Measurements from ENCODE around the gene SLC7A10. TPM values are rescaled to one million over a fixed set of nuclear protein-coding genes. Genes with fewer than 3 reads are reported as not detected.

Gene SLC7A10
- total RNA-seq, 4 donors from 2014 or later: not detected

DNA sequence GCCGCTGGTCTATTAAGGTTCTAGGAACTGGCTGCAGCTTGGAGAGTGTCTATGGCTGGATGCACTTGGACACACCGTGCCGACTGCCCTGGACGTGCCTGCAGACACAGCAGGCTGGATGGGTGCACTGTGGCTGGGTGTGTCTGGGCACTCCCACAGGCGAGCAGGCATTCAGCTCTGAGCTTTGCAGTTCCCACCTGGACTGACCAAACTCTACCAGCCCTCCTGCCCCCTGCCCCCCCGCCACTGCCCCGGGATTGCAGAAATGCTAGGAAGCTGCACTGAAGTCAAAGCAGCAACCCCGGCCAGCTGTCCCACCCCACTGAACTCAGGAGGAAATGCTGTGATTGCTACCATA is 38.5 kb downstream of the SLC7A10 start:
- no peaks in the 10 kb centered on the region for H3K27me3 ChIP-seq
- no peaks in the 10 kb centered on the region for H3K9me3 ChIP-seq
- in situ Hi-C loops (cut with MboI; ENCODE audit: low sequenced_read_pairs in 4 of 4) (loop anchor here in 1 of 4 donors (5.0 kb wide), 1 partner anchor 45 kb away; no protein-coding TSS in a partner anchor), intact Hi-C loops (cut with DNase I; ENCODE audit: low total_unique reads) (no loop called here)
- no peak for ATAC-seq
- H3K36me3 ChIP-seq: no peaks in the 10 kb centered on the region
- peaks cover 0 to 3% of the 10 kb centered on the region in 2 donors for H3K4me1 ChIP-seq
- TF ChIP-seq POLR2A (IDR thresholded peaks at IDR 0.05): no peak
- TF ChIP-seq, protein P1, sequence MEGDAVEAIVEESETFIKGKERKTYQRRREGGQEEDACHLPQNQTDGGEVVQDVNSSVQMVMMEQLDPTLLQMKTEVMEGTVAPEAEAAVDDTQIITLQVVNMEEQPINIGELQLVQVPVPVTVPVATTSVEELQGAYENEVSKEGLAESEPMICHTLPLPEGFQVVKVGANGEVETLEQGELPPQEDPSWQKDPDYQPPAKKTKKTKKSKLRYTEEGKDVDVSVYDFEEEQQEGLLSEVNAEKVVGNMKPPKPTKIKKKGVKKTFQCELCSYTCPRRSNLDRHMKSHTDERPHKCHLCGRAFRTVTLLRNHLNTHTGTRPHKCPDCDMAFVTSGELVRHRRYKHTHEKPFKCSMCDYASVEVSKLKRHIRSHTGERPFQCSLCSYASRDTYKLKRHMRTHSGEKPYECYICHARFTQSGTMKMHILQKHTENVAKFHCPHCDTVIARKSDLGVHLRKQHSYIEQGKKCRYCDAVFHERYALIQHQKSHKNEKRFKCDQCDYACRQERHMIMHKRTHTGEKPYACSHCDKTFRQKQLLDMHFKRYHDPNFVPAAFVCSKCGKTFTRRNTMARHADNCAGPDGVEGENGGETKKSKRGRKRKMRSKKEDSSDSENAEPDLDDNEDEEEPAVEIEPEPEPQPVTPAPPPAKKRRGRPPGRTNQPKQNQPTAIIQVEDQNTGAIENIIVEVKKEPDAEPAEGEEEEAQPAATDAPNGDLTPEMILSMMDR (IDR thresholded peaks at IDR 0.05 in 4 of 5, conservative IDR thresholded peaks at IDR 0.05 in 1 of 5): no peak
- no peak for DNase-seq
- no peak overlapping the region for H3K4me3 ChIP-seq
- H3K27ac ChIP-seq: no peak overlapping the region

DNA sequence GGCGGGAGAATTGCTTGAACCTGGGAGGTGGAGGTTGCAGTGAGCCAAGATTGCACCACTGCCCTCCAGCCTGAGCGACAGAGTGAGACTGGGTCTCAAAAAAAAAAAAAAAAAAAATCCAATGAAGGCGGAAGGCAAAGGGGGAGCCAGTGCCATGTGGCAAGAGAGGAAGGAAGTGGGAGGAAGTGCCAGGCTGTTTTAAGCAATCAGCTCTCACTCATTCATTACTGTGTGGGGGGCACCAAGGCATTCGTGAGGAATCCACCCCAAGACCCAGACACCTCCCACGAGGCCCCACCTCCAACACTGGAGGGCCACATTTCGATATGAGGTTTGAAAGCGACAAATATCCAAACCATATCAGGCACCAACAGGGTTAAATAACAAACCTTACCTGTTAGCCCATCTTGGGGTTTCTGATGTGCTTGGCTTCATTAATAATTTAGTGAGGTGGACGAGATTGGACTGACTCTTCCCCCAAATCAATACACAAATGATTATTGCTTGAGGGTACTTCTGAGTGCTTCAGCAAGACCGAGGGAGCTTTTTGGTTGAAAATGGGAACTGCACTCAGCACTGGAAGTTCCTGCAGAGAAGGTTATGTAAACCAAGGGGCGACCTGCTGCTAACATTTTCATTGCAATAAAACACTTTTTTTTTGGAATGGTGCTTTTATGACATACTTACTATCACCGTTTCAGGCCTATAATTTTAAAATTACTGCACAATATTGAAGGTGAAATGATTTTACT is 39.0 kb downstream of the SLC7A10 start:
- in situ Hi-C loops (cut with MboI; ENCODE audit: low sequenced_read_pairs in 4 of 4): loop anchor here in 1 of 4 donors (5.0 kb wide), 1 partner anchor 44 kb away; no protein-coding TSS in a partner anchor
- H3K9me3 ChIP-seq: no peaks in the 10 kb centered on the region
- no peak for ATAC-seq
- DNase-seq: no peak
- no peak overlapping the region for H3K4me3 ChIP-seq
- intact Hi-C loops (cut with DNase I; ENCODE audit: low total_unique reads): no loop called here
- H3K27ac ChIP-seq: no peak overlapping the region
- no peaks in the 10 kb centered on the region for H3K27me3 ChIP-seq
- peaks cover 0 to 3% of the 10 kb centered on the region in 2 donors for H3K4me1 ChIP-seq
- no peak for TF ChIP-seq POLR2A (IDR thresholded peaks at IDR 0.05)
- TF ChIP-seq, protein P1 (IDR thresholded peaks at IDR 0.05 in 4 of 5, conservative IDR thresholded peaks at IDR 0.05 in 1 of 5): no peak
- no peaks in the 10 kb centered on the region for H3K36me3 ChIP-seq

DNA sequence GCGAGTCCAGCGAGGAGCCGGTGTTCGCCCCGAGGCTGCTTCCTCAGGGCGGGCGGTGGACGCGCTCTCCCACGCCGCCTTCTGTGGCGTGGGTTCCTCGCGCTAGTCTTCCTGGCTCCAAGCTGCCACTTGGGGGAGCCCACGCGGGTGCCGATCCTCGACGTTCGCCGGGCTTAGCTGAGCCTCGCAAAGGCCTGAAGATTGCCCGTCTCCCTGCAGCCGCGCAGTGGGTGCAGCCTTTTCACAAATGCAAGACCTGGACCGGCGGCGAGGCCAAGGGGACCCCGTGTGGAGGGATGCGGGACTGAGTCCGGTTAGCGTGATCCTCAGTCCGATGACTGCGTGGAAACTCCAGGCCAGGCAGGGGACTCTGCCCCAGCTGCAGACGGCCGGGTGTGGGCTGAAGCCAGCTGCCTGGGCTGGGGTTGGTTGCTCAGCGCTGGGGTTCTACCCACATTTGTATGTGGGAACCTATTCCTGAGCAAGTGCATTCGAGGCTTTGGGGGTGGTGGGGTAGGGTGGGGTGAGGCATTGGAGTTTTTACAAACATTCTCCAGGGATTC is 48.2 kb downstream of the SLC7A10 start:
- Histone ChIP-seq H3K9me3 (no peaks in the 10 kb centered on the region), H3K4me1 (peaks cover 17 to 29% of the 10 kb centered on the region in 2 donors), H3K36me3 (no peaks in the 10 kb centered on the region), H3K27ac (peak overlapping the region; percentile 89 to 97 (median 92)), H3K27me3 (no peaks in the 10 kb centered on the region), H3K4me3 (peak overlapping the region; percentile 77 to 100 (median 84))
- DNase-seq (no peak), ATAC-seq (peak in 1 of 2 donors; percentile 16)
- TF ChIP-seq POLR2A (IDR thresholded peaks at IDR 0.05): no peak
- TF ChIP-seq, protein P1 (IDR thresholded peaks at IDR 0.05 in 4 of 5, conservative IDR thresholded peaks at IDR 0.05 in 1 of 5): peak in 3 of 5 experiments; percentile 40 to 47 (median 45)
- in situ Hi-C loops (cut with MboI; ENCODE audit: low sequenced_read_pairs in 4 of 4) (no loop called here), intact Hi-C loops (cut with DNase I; ENCODE audit: low total_unique reads) (loop anchor here (1.0 to 10.0 kb wide), 6 partner anchors 33 to 1497 kb away; partner anchors contain the start of genes CEBPA, CEBPG, CEP89 and FAAP24)

DNA sequence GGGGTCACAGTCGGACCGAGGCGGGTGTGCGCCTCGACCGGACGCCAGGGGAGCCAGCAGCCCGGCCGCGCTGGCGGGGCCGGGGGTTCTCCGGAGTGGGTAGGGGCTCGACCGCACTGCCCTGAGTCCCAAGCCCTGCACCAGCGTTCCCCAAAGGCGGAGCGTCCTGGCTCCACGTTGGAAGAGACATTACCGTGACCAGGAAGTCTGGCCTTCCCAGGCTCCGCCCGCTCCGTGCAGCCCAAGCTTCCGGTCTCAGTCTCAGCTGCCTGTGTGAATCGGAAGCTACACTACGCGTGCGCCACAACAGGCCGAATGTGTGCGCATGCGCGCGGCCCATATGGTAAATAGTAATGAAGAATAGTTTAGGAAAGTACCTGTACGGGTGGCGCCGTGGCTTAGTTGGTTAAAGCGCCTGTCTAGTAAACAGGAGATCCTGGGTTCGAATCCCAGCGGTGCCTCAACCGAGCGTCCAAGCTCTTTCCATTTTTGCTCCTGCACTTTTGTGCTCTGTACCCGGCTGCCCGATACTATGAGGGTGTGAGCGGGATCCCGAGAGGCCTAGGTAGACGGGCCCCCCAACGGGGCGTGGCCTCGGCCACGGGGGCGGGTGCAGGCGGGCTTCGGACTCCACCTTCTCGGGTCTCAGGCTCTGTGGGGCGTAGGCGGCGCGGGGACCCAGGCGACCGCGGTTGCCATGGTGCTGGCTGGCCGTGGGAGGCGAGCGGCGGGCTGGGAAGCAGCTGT is 48.8 kb downstream of the SLC7A10 start:
- H3K36me3 ChIP-seq: no peaks in the 10 kb centered on the region
- peak overlapping the region; percentile 89 to 97 (median 92) for H3K27ac ChIP-seq
- ATAC-seq: peak; percentile 96 to 97
- H3K4me1 ChIP-seq: peaks cover 17 to 29% of the 10 kb centered on the region in 2 donors
- H3K27me3 ChIP-seq: no peaks in the 10 kb centered on the region
- peak; percentile 89 to 96 for DNase-seq
- H3K4me3 ChIP-seq: peak overlapping the region; percentile 77 to 100 (median 84)
- in situ Hi-C loops (cut with MboI; ENCODE audit: low sequenced_read_pairs in 4 of 4) (no loop called here), intact Hi-C loops (cut with DNase I; ENCODE audit: low total_unique reads) (loop anchor here (1.0 to 10.0 kb wide), 7 partner anchors 32 to 1498 kb away; partner anchors contain the start of genes CEBPA, CEBPG, CEP89 and FAAP24)
- H3K9me3 ChIP-seq: no peaks in the 10 kb centered on the region
- TF ChIP-seq, protein P1 (IDR thresholded peaks at IDR 0.05 in 4 of 5, conservative IDR thresholded peaks at IDR 0.05 in 1 of 5): peak; percentile 25 to 45 (median 32)
- TF ChIP-seq POLR2A (IDR thresholded peaks at IDR 0.05): peak; percentile 77 to 79
